Measurements from ENCODE around the gene IRAK2. TPM values are rescaled to one million over a fixed set of nuclear protein-coding genes. Genes with fewer than 3 reads are reported as not detected.

The IRAK2 gene
- total RNA-seq, 2 donors from 2014 or later, result 0.26 to 0.40 TPM

- Histone ChIP-seq H3K27ac (ENCODE audit: low read depth, low read length) (no peak overlapping the region), H3K9me3 (ENCODE audit: control insufficient read depth, low read length) (no peaks in the 10 kb centered on the region), H3K4me3 (ENCODE audit: low read length) (no peak overlapping the region), H3K27me3 (ENCODE audit: control insufficient read depth, insufficient read depth, low read length, poor library complexity, severe bottlenecking) (no peaks in the 10 kb centered on the region), H3K9ac (ENCODE audit: extremely low read depth, low read length, poor library complexity, severe bottlenecking) (no peak overlapping the region), H3K36me3 (ENCODE audit: control insufficient read depth, insufficient read depth, low read length) (peaks cover 43% of the 10 kb centered on the region), H3K4me1 (ENCODE audit: control insufficient read depth, insufficient read depth, low read length) (no peaks in the 10 kb centered on the region)
- Mint-ChIP-seq H3K9me3 (no peaks in the 10 kb centered on the region), H3K27me3 (ENCODE audit: insufficient read depth) (no peaks in the 10 kb centered on the region), H3K36me3 (ENCODE audit: low read depth) (peaks cover 35% of the 10 kb centered on the region), H3K4me3 (no peak overlapping the region), H3K27ac (no peak overlapping the region), H3K4me1 (peaks cover 7% of the 10 kb centered on the region)
- 80 to 100% methylated on average over 1 of the region's 1 CpG for WGBS, 2 experiments (ENCODE audit: insufficient coverage in 1 of 2, insufficient read length in 1 of 2)
- no peak for TF ChIP-seq CTCF (conservative IDR thresholded peaks at IDR 0.05)
- DNase-seq, result no peak
Observed at GRCh38 chr3:10273702-10274305, 109.1 kb downstream of the IRAK2 start.

GRCh38 chr3:10274601-10275000 lies 109.9 kb downstream of the IRAK2 start:
- no peak for DNase-seq
- no peaks in the 10 kb centered on the region for H3K27me3 Mint-ChIP-seq (ENCODE audit: insufficient read depth)
- Histone ChIP-seq H3K27me3 (ENCODE audit: control insufficient read depth, insufficient read depth, low read length, poor library complexity, severe bottlenecking) (no peaks in the 10 kb centered on the region), H3K36me3 (ENCODE audit: control insufficient read depth, insufficient read depth, low read length) (peaks cover 41% of the 10 kb centered on the region), H3K9ac (ENCODE audit: extremely low read depth, low read length, poor library complexity, severe bottlenecking) (no peak overlapping the region), H3K4me3 (ENCODE audit: low read length) (no peak overlapping the region), H3K9me3 (ENCODE audit: control insufficient read depth, low read length) (no peaks in the 10 kb centered on the region), H3K4me1 (ENCODE audit: control insufficient read depth, insufficient read depth, low read length) (no peaks in the 10 kb centered on the region), H3K27ac (ENCODE audit: low read depth, low read length) (no peak overlapping the region)
- WGBS, 2 experiments (ENCODE audit: insufficient coverage in 1 of 2, insufficient read length in 1 of 2), result 84% methylated on average over 1 of the region's 1 CpG; no CpG with 5 or more reads in 1 of the 2 experiments
- H3K27ac Mint-ChIP-seq, result no peak overlapping the region
- no peaks in the 10 kb centered on the region for H3K9me3 Mint-ChIP-seq
- TF ChIP-seq CTCF (conservative IDR thresholded peaks at IDR 0.05), result no peak
- peaks cover 36% of the 10 kb centered on the region for H3K36me3 Mint-ChIP-seq (ENCODE audit: low read depth)
- H3K4me1 Mint-ChIP-seq, result peaks cover 7% of the 10 kb centered on the region
- no peak overlapping the region for H3K4me3 Mint-ChIP-seq

- H3K9ac ChIP-seq (ENCODE audit: extremely low read depth, low read length, poor library complexity, severe bottlenecking), result no peak overlapping the region
- Mint-ChIP-seq H3K27ac (no peak overlapping the region), H3K4me3 (no peak overlapping the region), H3K4me1 (peaks cover 7% of the 10 kb centered on the region), H3K9me3 (no peaks in the 10 kb centered on the region), H3K27me3 (ENCODE audit: insufficient read depth) (no peaks in the 10 kb centered on the region), H3K36me3 (ENCODE audit: low read depth) (peaks cover 32% of the 10 kb centered on the region)
- no peak overlapping the region for H3K4me3 ChIP-seq (ENCODE audit: low read length)
- no peak for DNase-seq
- no peak for TF ChIP-seq CTCF (conservative IDR thresholded peaks at IDR 0.05)
- 88 to 90% methylated on average over 3 of the region's 3 CpGs for WGBS, 2 experiments (ENCODE audit: insufficient coverage in 1 of 2, insufficient read length in 1 of 2)
- peaks cover 35% of the 10 kb centered on the region for H3K36me3 ChIP-seq (ENCODE audit: control insufficient read depth, insufficient read depth, low read length)
- H3K4me1 ChIP-seq (ENCODE audit: control insufficient read depth, insufficient read depth, low read length), result no peaks in the 10 kb centered on the region
- no peaks in the 10 kb centered on the region for H3K27me3 ChIP-seq (ENCODE audit: control insufficient read depth, insufficient read depth, low read length, poor library complexity, severe bottlenecking)
- H3K9me3 ChIP-seq (ENCODE audit: control insufficient read depth, low read length), result no peaks in the 10 kb centered on the region
- no peak overlapping the region for H3K27ac ChIP-seq (ENCODE audit: low read depth, low read length)
Observed at GRCh38 chr3:10277115-10277625, 112.5 kb downstream of the IRAK2 start.

Data from endodermal cell (in vitro differentiated cells).